Measurements from ENCODE around the gene GALNT9. TPM values are rescaled to one million over a fixed set of nuclear protein-coding genes. Genes with fewer than 3 reads are reported as not detected.

GALNT9 gene
- polyA plus RNA-seq, 3 donors = not detected

DNA sequence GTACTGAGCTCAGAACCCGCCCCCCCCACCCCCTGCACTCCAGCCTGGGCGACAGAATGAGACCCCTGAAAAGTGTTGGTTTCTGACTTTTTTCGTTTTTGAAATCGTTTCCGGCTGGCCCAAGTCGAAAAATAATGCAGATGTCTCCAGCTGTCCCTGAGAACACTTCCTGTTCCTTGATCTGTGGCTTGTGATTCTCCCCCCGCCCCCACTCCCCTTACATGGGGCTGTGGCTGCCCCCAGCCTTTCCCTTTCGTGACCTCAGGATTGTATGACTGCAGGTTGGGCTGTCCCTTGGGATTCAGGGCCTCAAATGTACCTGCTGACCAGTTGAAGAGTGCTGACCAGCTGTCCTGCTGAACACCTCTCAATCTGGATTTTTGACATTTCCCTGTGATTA is 151.1 kb downstream of the GALNT9 start:
- H3K4me1 ChIP-seq (ENCODE audit: control insufficient read depth in 1 of 2, insufficient read depth in 2 of 2, low read length in 2 of 2) = peaks cover 7 to 11% of the 10 kb centered on the region in 2 donors

DNA sequence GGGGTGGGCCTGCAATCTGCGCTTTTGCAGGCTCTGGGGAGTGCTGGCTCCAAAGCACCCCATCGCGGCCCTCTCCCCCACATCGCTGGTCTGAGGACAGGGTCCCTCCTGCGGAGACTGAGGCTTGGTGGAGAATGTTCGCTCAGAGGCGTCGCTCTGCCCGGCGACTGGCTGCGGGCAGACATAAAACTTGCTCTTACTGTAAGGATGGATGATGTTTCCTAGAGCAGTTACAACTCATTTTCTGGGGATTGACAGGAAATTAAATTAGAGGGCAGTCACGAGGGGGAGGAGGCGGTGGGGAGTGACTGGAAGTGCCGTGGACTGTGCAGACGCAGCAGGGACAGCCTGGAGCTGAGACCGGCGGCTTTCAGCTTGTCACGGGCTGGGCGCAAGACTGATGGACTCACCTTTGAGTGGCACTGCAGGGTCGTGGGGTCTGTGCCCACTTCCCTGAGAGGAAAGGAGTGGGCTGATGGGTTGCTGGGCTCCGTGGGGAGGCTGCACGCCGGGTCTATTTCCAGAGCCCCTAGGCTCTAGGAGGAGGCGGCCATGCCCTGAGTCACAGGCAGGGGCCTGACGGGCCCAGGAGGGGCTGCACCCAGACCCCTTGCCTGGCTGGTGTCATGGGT is 152.4 kb downstream of the GALNT9 start:
- Histone ChIP-seq H2AFZ (ENCODE audit: insufficient read depth, low read depth, low read length, poor library complexity, severe bottlenecking) (no peak overlapping the region), H3K9ac (ENCODE audit: insufficient read depth, low read length, poor library complexity, severe bottlenecking) (no peak overlapping the region), H4K20me1 (ENCODE audit: insufficient read depth, low read length) (no peaks in the 10 kb centered on the region), H3K4me1 (ENCODE audit: control insufficient read depth in 1 of 2, insufficient read depth in 2 of 2, low read length in 2 of 2) (peaks cover 7 to 11% of the 10 kb centered on the region in 2 donors), H3K36me3 (replicated peaks in 1 of 2; ENCODE audit: control insufficient read depth in 1 of 2, insufficient read depth in 2 of 2, low read length in 2 of 2) (no peaks in the 10 kb centered on the region), H3K27me3 (ENCODE audit: control insufficient read depth in 2 of 2, insufficient read depth in 2 of 2, low read length in 2 of 2) (peaks cover 0 to 5% of the 10 kb centered on the region in 2 donors), H3K4me3 (replicated peaks in 1 of 3; ENCODE audit: low read depth in 2 of 3, low read length in 3 of 3) (no peak overlapping the region), H3K9me3 (replicated peaks in 1 of 2; ENCODE audit: control insufficient read depth in 1 of 2, insufficient read depth in 1 of 2, low read length in 2 of 2) (no peaks in the 10 kb centered on the region), H3K27ac (ENCODE audit: low read depth in 1 of 2, low read length in 2 of 2) (no peak overlapping the region), H3K4me2 (replicated peaks; ENCODE audit: extremely low read depth, low read length, poor library complexity, severe bottlenecking) (no peak overlapping the region), H3K79me2 (ENCODE audit: insufficient read depth, low read length) (no peaks in the 10 kb centered on the region)
- Mint-ChIP-seq H3K4me3 (no peak overlapping the region), H3K9me3 (peaks cover 0 to 3% (median 1%) of the 10 kb centered on the region in 7 donors), H3K27me3 (ENCODE audit: low read depth in 3 of 3) (peaks cover 13 to 26% (median 19%) of the 10 kb centered on the region in 3 donors), H3K4me1 (peaks cover 11% of the 10 kb centered on the region), H3K27ac (no peak overlapping the region), H3K36me3 (no peaks in the 10 kb centered on the region)
- TF ChIP-seq, protein P1, sequence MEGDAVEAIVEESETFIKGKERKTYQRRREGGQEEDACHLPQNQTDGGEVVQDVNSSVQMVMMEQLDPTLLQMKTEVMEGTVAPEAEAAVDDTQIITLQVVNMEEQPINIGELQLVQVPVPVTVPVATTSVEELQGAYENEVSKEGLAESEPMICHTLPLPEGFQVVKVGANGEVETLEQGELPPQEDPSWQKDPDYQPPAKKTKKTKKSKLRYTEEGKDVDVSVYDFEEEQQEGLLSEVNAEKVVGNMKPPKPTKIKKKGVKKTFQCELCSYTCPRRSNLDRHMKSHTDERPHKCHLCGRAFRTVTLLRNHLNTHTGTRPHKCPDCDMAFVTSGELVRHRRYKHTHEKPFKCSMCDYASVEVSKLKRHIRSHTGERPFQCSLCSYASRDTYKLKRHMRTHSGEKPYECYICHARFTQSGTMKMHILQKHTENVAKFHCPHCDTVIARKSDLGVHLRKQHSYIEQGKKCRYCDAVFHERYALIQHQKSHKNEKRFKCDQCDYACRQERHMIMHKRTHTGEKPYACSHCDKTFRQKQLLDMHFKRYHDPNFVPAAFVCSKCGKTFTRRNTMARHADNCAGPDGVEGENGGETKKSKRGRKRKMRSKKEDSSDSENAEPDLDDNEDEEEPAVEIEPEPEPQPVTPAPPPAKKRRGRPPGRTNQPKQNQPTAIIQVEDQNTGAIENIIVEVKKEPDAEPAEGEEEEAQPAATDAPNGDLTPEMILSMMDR (IDR thresholded peaks at IDR 0.05) = no peak
- intact Hi-C loops (cut with micrococcal nuclease) = no loop called here
- 79% methylated on average over 18 of the region's 25 CpGs for WGBS (ENCODE audit: insufficient coverage)
- DNase-seq = no peak

More for the DNA sequence above, 151.1 kb downstream of the GALNT9 start:
- intact Hi-C loops (cut with micrococcal nuclease) = no loop called here
- H3K27ac ChIP-seq (ENCODE audit: low read depth in 1 of 2, low read length in 2 of 2) = no peak overlapping the region
- no peaks in the 10 kb centered on the region for H4K20me1 ChIP-seq (ENCODE audit: insufficient read depth, low read length)
- peaks cover 0 to 5% of the 10 kb centered on the region in 2 donors for H3K27me3 ChIP-seq (ENCODE audit: control insufficient read depth in 2 of 2, insufficient read depth in 2 of 2, low read length in 2 of 2)
- no peaks in the 10 kb centered on the region for H3K36me3 Mint-ChIP-seq
- peak overlapping the region; percentile 8 to 80 for H3K4me3 Mint-ChIP-seq
- peaks cover 11 to 23% (median 16%) of the 10 kb centered on the region in 3 donors for H3K27me3 Mint-ChIP-seq (ENCODE audit: low read depth in 3 of 3)
- H3K4me3 ChIP-seq (replicated peaks in 1 of 3; ENCODE audit: low read depth in 2 of 3, low read length in 3 of 3) = peak overlapping the region in 1 of 3 experiments; percentile 7
- H3K27ac Mint-ChIP-seq = peak overlapping the region in 2 of 7 donors; percentile 66 to 81
- peak in 1 of 3 donors; percentile 21 for DNase-seq
- peaks cover 11% of the 10 kb centered on the region for H3K4me1 Mint-ChIP-seq
- no peak overlapping the region for H3K9ac ChIP-seq (ENCODE audit: insufficient read depth, low read length, poor library complexity, severe bottlenecking)
- peak overlapping the region; percentile 24 for H3K4me2 ChIP-seq (replicated peaks; ENCODE audit: extremely low read depth, low read length, poor library complexity, severe bottlenecking)
- H3K36me3 ChIP-seq (replicated peaks in 1 of 2; ENCODE audit: control insufficient read depth in 1 of 2, insufficient read depth in 2 of 2, low read length in 2 of 2) = no peaks in the 10 kb centered on the region
- peak overlapping the region; percentile 57 for H2AFZ ChIP-seq (ENCODE audit: insufficient read depth, low read depth, low read length, poor library complexity, severe bottlenecking)
- no peaks in the 10 kb centered on the region for H3K79me2 ChIP-seq (ENCODE audit: insufficient read depth, low read length)
- TF ChIP-seq, protein P1 (IDR thresholded peaks at IDR 0.05) = no peak
- H3K9me3 Mint-ChIP-seq = peaks cover 0 to 5% (median 2%) of the 10 kb centered on the region in 7 donors
- H3K9me3 ChIP-seq (replicated peaks in 1 of 2; ENCODE audit: control insufficient read depth in 1 of 2, insufficient read depth in 1 of 2, low read length in 2 of 2) = no peaks in the 10 kb centered on the region
- WGBS (ENCODE audit: insufficient coverage) = 8% methylated on average over 5 of the region's 8 CpGs
